HCT116 (cell line): ENCODE data around the gene UGT1A6. TPM values are rescaled to one million over a fixed set of nuclear protein-coding genes. Genes with fewer than 3 reads are reported as not detected.

ENCODE experiments used
- ATAC-seq: fragments of 200-7000 bp; cut with Tn5 transposase; 2 replicates; pipeline ENCODE4 v1.9.1; 2020; ENCODE audit warnings: mild to moderate bottlenecking, moderate library complexity
- BruUV-seq: library from RNA; stranded (reverse); fragments of 400-500 nt; replicated peaks from 2 replicates; lab custom pipeline; 2021; lab: Mats Ljungman, UMichigan
- CTCF ChIA-PET: fragments of 300-600 bp; sonication (Branson Sonifier 250); formaldehyde crosslinking; loops from one replicate; lab custom pipeline; 2021; ENCODE audit warnings: antibody characterized with exemption; lab: Charles Lee
- POLR2A ChIA-PET: fragments of 300-600, 350-600 bp; sonication (Branson Sonifier 250); formaldehyde crosslinking; loops from one replicate; lab custom pipeline; 2021; ENCODE audit warnings: antibody characterized with exemption; lab: Charles Lee
- RAD21 ChIA-PET, 2 experiments: fragments of 300-600 bp; sonication (Branson Sonifier 250); formaldehyde crosslinking; loops; one replicate each; lab custom pipeline; 2023; ENCODE audit warnings: low total read pairs in 2 of 2; ENCODE audit not compliant: uncharacterized antibody in 2 of 2, unreplicated experiment in 2 of 2, low non-redundant PET in 1 of 2; lab: Charles Lee
- DNase-seq: peaks from one replicate; pipeline ENCODE4 v3.0.0-alpha.2; 2010; ENCODE audit warnings: low read depth, low spot score
- H2AFZ ChIP-seq: fragments of 200-600 bp; shearing (Covaris generic), sonication (generic); 2 replicates; pipeline ENCODE4 v1.6.1; 2017; ENCODE audit warnings: low read depth, mixed run types, mixed read lengths, antibody characterized with exemption, low read length; ENCODE audit not compliant: poor library complexity, severe bottlenecking
- H3K27ac ChIP-seq: 2 replicates; pipeline ENCODE4 v1.5.1; 2012; ENCODE audit warnings: low read depth, low read length
- H3K27me3 ChIP-seq: fragments of 200-600 bp; sonication (generic); 2 replicates; pipeline ENCODE4 v1.6.1; 2016; ENCODE audit warnings: mixed run types, low read length, mixed read lengths; ENCODE audit not compliant: insufficient read depth
- H3K36me3 ChIP-seq, 2 experiments: fragments of 200-500 bp in 1 of 2; fragments of 200-600 bp in 1 of 2; sonication (Bioruptor generic) in 1 of 2; sonication (generic) in 1 of 2; 2 replicates each; pipeline versions ENCODE4 v1.5.1 to v1.6.1; 2014 to 2016; ENCODE audit warnings: low read length in 2 of 2, inconsistent platforms in 1 of 2, mixed read lengths in 1 of 2, mixed run types in 1 of 2; ENCODE audit not compliant: insufficient read depth in 2 of 2, control insufficient read depth in 1 of 2
- H3K4me1 ChIP-seq, 2 experiments: fragments of 200-600 bp in 1 of 2; sonication (generic) in 1 of 2; 2 replicates each; pipeline versions ENCODE4 v1.5.1 to v1.6.1; 2012 to 2017; ENCODE audit warnings: low read length in 2 of 2, inconsistent platforms in 1 of 2, mild to moderate bottlenecking in 1 of 2, mixed read lengths in 1 of 2, mixed run types in 1 of 2, moderate library complexity in 1 of 2; ENCODE audit not compliant: insufficient read depth in 2 of 2, control insufficient read depth in 1 of 2
- H3K4me2 ChIP-seq: fragments of 200-600 bp; sonication (generic); 2 replicates; pipeline ENCODE4 v1.6.1; 2017; ENCODE audit warnings: mixed run types, low read length, mixed read lengths
- H3K4me3 ChIP-seq, 2 experiments: fragments of 200-600 bp in 1 of 2; sonication (generic) in 1 of 2; replicated peaks in 1 of 2; 2 replicates each; pipeline ENCODE4 v1.5.1; 2011 to 2016; ENCODE audit warnings: low read length in 2 of 2, control low read depth in 1 of 2, low read depth in 1 of 2, mild to moderate bottlenecking in 1 of 2, mixed read lengths in 1 of 2, mixed run types in 1 of 2
- H3K79me2 ChIP-seq: fragments of 200-600 bp; sonication (generic); 2 replicates; pipeline ENCODE4 v1.6.1; 2017; ENCODE audit warnings: mild to moderate bottlenecking, mixed run types, low read length, moderate library complexity, mixed read lengths; ENCODE audit not compliant: insufficient read depth
- H3K9ac ChIP-seq: fragments of 200-600 bp; sonication (generic); 2 replicates; pipeline ENCODE4 v1.6.1; 2016; ENCODE audit warnings: low read length, mixed read lengths
- H3K9me2 ChIP-seq: fragments of 200-600 bp; sonication (generic), shearing (Covaris generic); 2 replicates; pipeline ENCODE4 v1.6.1; 2017; ENCODE audit warnings: mixed run types, mild to moderate bottlenecking, moderate library complexity; ENCODE audit not compliant: insufficient read depth
- H3K9me3 ChIP-seq, 2 experiments: fragments of 200-500 bp in 1 of 2; fragments of 200-600 bp in 1 of 2; sonication (Bioruptor generic) in 1 of 2; sonication (generic) in 1 of 2; 2 replicates each; pipeline ENCODE4 v1.6.1; 2014 to 2017; ENCODE audit warnings: low read length in 2 of 2, mixed read lengths in 2 of 2, inconsistent platforms in 1 of 2, low read depth in 1 of 2, mild to moderate bottlenecking in 1 of 2, mixed run types in 1 of 2, moderate library complexity in 1 of 2; ENCODE audit not compliant: control insufficient read depth in 1 of 2, insufficient read depth in 1 of 2
- H4K20me1 ChIP-seq: fragments of 200-600 bp; sonication (generic), shearing (Covaris generic); 2 replicates; pipeline ENCODE4 v1.6.1; 2017; ENCODE audit warnings: mixed run types, mild to moderate bottlenecking, moderate library complexity; ENCODE audit not compliant: insufficient read depth
- ATF3 ChIP-seq: IDR thresholded peaks from 2 replicates; pipeline ENCODE4 v1.6.1; 2012
- CBX3 ChIP-seq: IDR thresholded peaks from 2 replicates; pipeline ENCODE4 v1.6.1; 2012; ENCODE audit warnings: low read depth
- CTCF ChIP-seq, 3 experiments: fragments of 200-600 bp in 1 of 3; sonication (generic) in 1 of 3; IDR thresholded peaks in 2 of 3; conservative IDR thresholded peaks in 1 of 3; 2 replicates each; pipeline ENCODE4 v1.5.1; 2012 to 2017; ENCODE audit warnings: low read depth in 2 of 3, low read length in 2 of 3, antibody characterized with exemption in 1 of 3, borderline replicate concordance in 1 of 3, control low read depth in 1 of 3, mild to moderate bottlenecking in 1 of 3, mixed read lengths in 1 of 3, mixed run types in 1 of 3, moderate library complexity in 1 of 3; ENCODE audit not compliant: insufficient read depth in 1 of 3
- ELF1 ChIP-seq: IDR thresholded peaks from 2 replicates; pipeline ENCODE4 v1.6.1; 2012; ENCODE audit warnings: low read depth, borderline replicate concordance
- JUND ChIP-seq: IDR thresholded peaks from 2 replicates; pipeline ENCODE4 v1.6.1; 2012
- POLR2A ChIP-seq: IDR thresholded peaks from 2 replicates; pipeline ENCODE4 v1.7.0; 2011; ENCODE audit warnings: borderline replicate concordance; ENCODE audit not compliant: insufficient read depth, insufficient read length; ENCODE audit errors: extremely low read depth
- REST ChIP-seq: IDR thresholded peaks from 2 replicates; pipeline ENCODE4 v1.6.1; 2012; ENCODE audit warnings: low read depth
- SP1 ChIP-seq: IDR thresholded peaks from 2 replicates; pipeline ENCODE4 v1.6.1; 2012; ENCODE audit warnings: low read depth
- SRF ChIP-seq: IDR thresholded peaks from 2 replicates; pipeline ENCODE4 v1.6.1; 2012; ENCODE audit warnings: low read depth
- TCF7L2 ChIP-seq: IDR thresholded peaks from 2 replicates; pipeline ENCODE4 v1.7.0; 2011; ENCODE audit warnings: borderline replicate concordance, inconsistent platforms; ENCODE audit not compliant: insufficient read depth, insufficient read length; ENCODE audit errors: extremely low read depth
- YY1 ChIP-seq: IDR thresholded peaks from 2 replicates; pipeline ENCODE4 v1.6.1; 2011; ENCODE audit warnings: low read length, low read depth, moderate library complexity, mild to moderate bottlenecking; ENCODE audit not compliant: insufficient replicate concordance; ENCODE audit errors: extremely low read depth
- ZFX ChIP-seq: fragments of 450-650 bp; IDR thresholded peaks from 2 replicates; pipeline ENCODE4 v1.6.1; 2017
- ZNF274 ChIP-seq: fragments of 200-500 bp; sonication (Bioruptor generic); IDR thresholded peaks from 2 replicates; pipeline ENCODE4 v1.6.1; 2014; ENCODE audit warnings: mild to moderate bottlenecking, low read depth, low read length, inconsistent platforms
- intact Hi-C: fragments of 100-400 bp; cut with micrococcal nuclease; formaldehyde crosslinking; loops from 2 replicates; pipeline ENCODE4 v1.10.0; 2022
- total RNA-seq: library from RNA; stranded (reverse); gene quantifications from one replicate; pipeline ENCODE4 v1.2.1, GENCODE V29; 2021; ENCODE audit not compliant: unreplicated experiment

Gene UGT1A6
- total RNA-seq, 1 experiment from 2014 or later = not detected

GRCh38 chr2:233743464-233744259 lies 51.0 kb downstream of the UGT1A6 start:
- Histone ChIP-seq H3K4me3 (no peak overlapping the region), H3K27me3 (no peaks in the 10 kb centered on the region), H3K4me1 (no peaks in the 10 kb centered on the region), H3K9me2 (no peaks in the 10 kb centered on the region), H3K9ac (no peak overlapping the region), H3K36me3 (no peaks in the 10 kb centered on the region), H3K9me3 (no peaks in the 10 kb centered on the region), H3K27ac (no peak overlapping the region), H2AFZ (no peak overlapping the region), H4K20me1 (no peaks in the 10 kb centered on the region), H3K79me2 (no peaks in the 10 kb centered on the region), H3K4me2 (no peak overlapping the region)
- ChIA-PET POLR2A (no interaction called here), RAD21 (no interaction called here), CTCF (no interaction called here)
- ATAC-seq (no peak), DNase-seq (no peak)
- intact Hi-C loops = no loop called here
- no TSS peak for BruUV-seq
- TF ChIP-seq TCF7L2 (no peak), JUND (no peak), ZFX (no peak), CBX3 (no peak), POLR2A (no peak), YY1 (no peak), SRF (no peak), ATF3 (no peak), ZNF274 (no peak), CTCF (IDR thresholded peaks at IDR 0.05 in 2 of 3, conservative IDR thresholded peaks at IDR 0.05 in 1 of 3; ENCODE audit: borderline replicate concordance in 1 of 3, insufficient read depth in 1 of 3, low read depth in 2 of 3, low read length in 2 of 3) (no peak), SP1 (no peak), REST (no peak), ELF1 (no peak)
